ENCODE data around the gene C2CD4D.

The C2CD4D gene

GRCh38 chr1:151839457-151840403 lies at the start of gene C2CD4D:
C2CD4D (minus strand) TSS chr1:151839820; CDS start chr1:151838989, 831 bp downstream.
- Histone ChIP-seq H3K9ac (ENCODE audit: low read length) (no peak within 1 kb of the TSS), H3K9me2 (replicated peaks; ENCODE audit: insufficient read depth, low read length) (no peaks in the 10 kb centered on the region), H4K20me1 (ENCODE audit: low read depth, low read length) (no peaks in the 10 kb centered on the region), H2AFZ (ENCODE audit: low read depth, low read length, severe bottlenecking) (no peak within 1 kb of the TSS), H3F3A (ENCODE audit: insufficient read depth) (no peaks in the 10 kb centered on the region), H3K27me3 (ENCODE audit: low read length) (no peaks in the 10 kb centered on the region), H3K27ac (ENCODE audit: low read depth, low read length) (no peak within 1 kb of the TSS), H3K79me2 (ENCODE audit: insufficient read depth, low read length) (no peaks in the 10 kb centered on the region), H3K9me3 (ENCODE audit: insufficient read depth, low read length) (no peaks in the 10 kb centered on the region), H3K4me2 (ENCODE audit: low read depth, low read length, poor library complexity, severe bottlenecking) (no peak within 1 kb of the TSS), H3K4me3 (ENCODE audit: insufficient read depth, low read length, poor library complexity, severe bottlenecking) (no peak within 1 kb of the TSS), H3K36me3 (ENCODE audit: low read length) (no peaks in the 10 kb centered on the region)
- TF ChIP-seq EZH2phosphoT487 (conservative IDR thresholded peaks at IDR 0.05; ENCODE audit: low read length) (no peak), CTCF (IDR thresholded peaks at IDR 0.05; ENCODE audit: insufficient read depth, low read length, poor library complexity, severe bottlenecking) (no peak)

GRCh38 chr1:151888972-151889570 lies 49.5 kb upstream of the C2CD4D start:
- Histone ChIP-seq H3K9ac (ENCODE audit: low read length) (no peak overlapping the region), H3K27me3 (ENCODE audit: low read length) (no peaks in the 10 kb centered on the region), H3K27ac (ENCODE audit: low read depth, low read length) (no peak overlapping the region), H3F3A (ENCODE audit: insufficient read depth) (no peaks in the 10 kb centered on the region), H3K9me2 (replicated peaks; ENCODE audit: insufficient read depth, low read length) (no peaks in the 10 kb centered on the region), H3K36me3 (ENCODE audit: low read length) (peaks cover 8% of the 10 kb centered on the region; the same call in 1 of the 2 replicates), H3K4me2 (ENCODE audit: low read depth, low read length, poor library complexity, severe bottlenecking) (no peak overlapping the region), H3K9me3 (ENCODE audit: insufficient read depth, low read length) (no peaks in the 10 kb centered on the region), H4K20me1 (ENCODE audit: low read depth, low read length) (no peaks in the 10 kb centered on the region), H2AFZ (ENCODE audit: low read depth, low read length, severe bottlenecking) (no peak overlapping the region), H3K79me2 (ENCODE audit: insufficient read depth, low read length) (no peaks in the 10 kb centered on the region), H3K4me3 (ENCODE audit: insufficient read depth, low read length, poor library complexity, severe bottlenecking) (no peak overlapping the region)
- TF ChIP-seq CTCF (IDR thresholded peaks at IDR 0.05; ENCODE audit: insufficient read depth, low read length, poor library complexity, severe bottlenecking) (peak; percentile 46), EZH2phosphoT487 (conservative IDR thresholded peaks at IDR 0.05; ENCODE audit: low read length) (no peak)

GRCh38 chr1:151887028-151887427 lies 47.4 kb upstream of the C2CD4D start:
- Histone ChIP-seq H3K27ac (ENCODE audit: low read depth, low read length) (no peak overlapping the region), H2AFZ (ENCODE audit: low read depth, low read length, severe bottlenecking) (no peak overlapping the region), H3K79me2 (ENCODE audit: insufficient read depth, low read length) (no peaks in the 10 kb centered on the region), H3K9me2 (replicated peaks; ENCODE audit: insufficient read depth, low read length) (no peaks in the 10 kb centered on the region), H3K9ac (ENCODE audit: low read length) (no peak overlapping the region), H3K36me3 (ENCODE audit: low read length) (peaks cover 7% of the 10 kb centered on the region; the same call in 1 of the 2 replicates), H3K27me3 (ENCODE audit: low read length) (no peaks in the 10 kb centered on the region), H3K4me2 (ENCODE audit: low read depth, low read length, poor library complexity, severe bottlenecking) (no peak overlapping the region), H3K9me3 (ENCODE audit: insufficient read depth, low read length) (no peaks in the 10 kb centered on the region), H4K20me1 (ENCODE audit: low read depth, low read length) (no peaks in the 10 kb centered on the region), H3F3A (ENCODE audit: insufficient read depth) (no peaks in the 10 kb centered on the region), H3K4me3 (ENCODE audit: insufficient read depth, low read length, poor library complexity, severe bottlenecking) (no peak overlapping the region)
- TF ChIP-seq CTCF (IDR thresholded peaks at IDR 0.05; ENCODE audit: insufficient read depth, low read length, poor library complexity, severe bottlenecking) = no peak
- TF ChIP-seq EZH2phosphoT487 (conservative IDR thresholded peaks at IDR 0.05; ENCODE audit: low read length) = no peak

Data from SU-DHL-6 (cell line).